ENCODE measurements around the gene PRPF38B. TPM values are rescaled to one million over a fixed set of nuclear protein-coding genes. Genes with fewer than 3 reads are reported as not detected.

The PRPF38B gene
- total and polyA plus RNA-seq, 10 donors: 28.7 to 84.8 (median 55.8) TPM

DNA sequence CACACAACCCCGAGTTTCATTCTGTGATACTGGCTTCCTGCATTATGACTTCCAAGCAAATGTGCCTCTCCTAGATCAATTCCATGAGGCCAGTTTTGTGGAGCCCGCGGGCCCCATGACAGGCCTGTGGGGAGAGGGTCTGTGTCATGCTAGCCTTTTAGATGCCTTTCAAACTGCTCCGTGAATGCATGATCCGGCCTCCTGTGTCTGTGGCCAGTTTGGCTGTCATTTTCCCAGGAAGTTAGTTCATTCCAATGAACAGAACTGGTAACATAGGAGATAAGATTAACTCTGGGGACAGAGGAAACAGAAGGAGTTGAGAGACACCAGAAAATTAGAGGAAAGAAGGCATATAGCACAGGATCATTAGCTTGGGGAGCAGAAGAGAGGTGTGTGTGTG, 23.8 kb downstream of the PRPF38B start:
- no peak for TF ChIP-seq POLR2AphosphoS5 (IDR thresholded peaks at IDR 0.05)
- no peak for TF ChIP-seq POLR2A (IDR thresholded peaks at IDR 0.05)
- no peak for TF ChIP-seq CTCF (IDR thresholded peaks at IDR 0.05 in 8 of 11, conservative IDR thresholded peaks at IDR 0.05 in 3 of 11)
- intact Hi-C loops (cut with DNase I; ENCODE audit: low total_unique reads): no loop called here
- whole genome bisulfite sequencing, 5 donors: 85 to 93% (median 92%) methylated on average over 5 of the region's 5 CpGs
- DNase-seq: no peak
- Histone ChIP-seq H3K4me3 (no peak overlapping the region), H3K27me3 (replicated peaks in 1 of 7) (no peaks in the 10 kb centered on the region), H3K4me1 (no peaks in the 10 kb centered on the region), H3K36me3 (no peaks in the 10 kb centered on the region), H3K27ac (no peak overlapping the region), H3K9me3 (no peaks in the 10 kb centered on the region)

DNA sequence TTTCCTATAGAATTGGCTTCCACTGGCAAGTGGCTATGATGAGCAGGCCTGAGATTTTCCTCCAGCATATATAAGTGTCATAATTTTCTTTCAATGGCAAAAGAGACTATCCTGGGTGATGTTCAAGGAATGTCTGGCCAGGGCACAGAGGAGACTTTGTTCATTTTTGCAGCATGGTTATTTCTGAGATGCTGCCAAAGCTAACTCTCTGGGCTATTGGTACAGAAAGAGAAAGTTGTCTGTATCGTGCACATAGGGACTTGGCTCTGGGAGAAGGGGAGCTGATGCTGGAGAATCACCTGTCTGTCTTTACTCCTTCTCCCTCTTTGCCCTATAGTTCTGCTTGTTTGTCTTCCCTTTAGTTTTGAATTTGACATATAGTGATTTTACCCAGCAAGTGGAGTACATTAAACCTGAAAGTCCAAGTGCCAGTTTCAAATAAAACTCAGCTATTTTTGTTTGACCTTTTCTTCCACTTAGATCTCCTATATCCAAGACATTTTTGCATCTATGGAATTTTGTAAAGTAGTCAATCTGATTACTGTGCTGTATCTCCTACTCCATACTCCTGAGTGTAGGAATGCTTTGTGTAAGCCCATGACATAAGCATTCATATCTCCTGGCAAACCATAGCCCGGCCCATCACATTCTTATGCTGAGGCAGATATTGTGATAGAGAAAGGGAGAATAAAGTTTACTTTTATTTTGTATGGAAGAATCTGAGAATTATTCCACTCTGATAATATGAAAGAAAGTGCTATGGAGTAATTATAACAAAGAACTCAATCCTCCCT, 24.5 kb downstream of the PRPF38B start:
- intact Hi-C loops (cut with DNase I; ENCODE audit: low total_unique reads): no loop called here
- 85 to 97% (median 93%) methylated on average over 2 of the region's 2 CpGs for WGBS, 5 donors

GRCh38 chr1:108717774-108718316, 25.7 kb downstream of the PRPF38B start:
- WGBS, 5 donors: 84 to 93% (median 91%) methylated on average over 9 of the region's 9 CpGs
- TF ChIP-seq POLR2A (IDR thresholded peaks at IDR 0.05): no peak
- no peak for TF ChIP-seq POLR2AphosphoS5 (IDR thresholded peaks at IDR 0.05)
- TF ChIP-seq CTCF (IDR thresholded peaks at IDR 0.05 in 8 of 11, conservative IDR thresholded peaks at IDR 0.05 in 3 of 11): no peak

More for the DNA sequence above, 24.5 kb downstream of the PRPF38B start:
- H3K27ac ChIP-seq: no peak overlapping the region
- TF ChIP-seq CTCF (IDR thresholded peaks at IDR 0.05 in 8 of 11, conservative IDR thresholded peaks at IDR 0.05 in 3 of 11) (no peak), POLR2A (IDR thresholded peaks at IDR 0.05) (no peak), POLR2AphosphoS5 (IDR thresholded peaks at IDR 0.05) (no peak)
- no peaks in the 10 kb centered on the region for H3K27me3 ChIP-seq (replicated peaks in 1 of 7)
- DNase-seq: no peak
- no peaks in the 10 kb centered on the region for H3K36me3 ChIP-seq
- H3K4me3 ChIP-seq: no peak overlapping the region
- H3K9me3 ChIP-seq: no peaks in the 10 kb centered on the region
- no peaks in the 10 kb centered on the region for H3K4me1 ChIP-seq

GRCh38 chr1:108718927-108719655, 27.0 kb downstream of the PRPF38B start:
- no peak overlapping the region for H3K4me3 ChIP-seq
- intact Hi-C loops (cut with DNase I; ENCODE audit: low total_unique reads): no loop called here
- no peak overlapping the region for H3K27ac ChIP-seq
- no peak for TF ChIP-seq POLR2A (IDR thresholded peaks at IDR 0.05)
- no peak for TF ChIP-seq CTCF (IDR thresholded peaks at IDR 0.05 in 8 of 11, conservative IDR thresholded peaks at IDR 0.05 in 3 of 11)
- TF ChIP-seq POLR2AphosphoS5 (IDR thresholded peaks at IDR 0.05): no peak
- no peaks in the 10 kb centered on the region for H3K9me3 ChIP-seq
- no peaks in the 10 kb centered on the region for H3K36me3 ChIP-seq
- no peaks in the 10 kb centered on the region for H3K4me1 ChIP-seq
- H3K27me3 ChIP-seq (replicated peaks in 1 of 7): no peaks in the 10 kb centered on the region
- no peak for DNase-seq
- 54 to 78% (median 66%) methylated on average over 6 of the region's 6 CpGs for WGBS, 5 donors

More at GRCh38 chr1:108717774-108718316, 25.7 kb downstream of the PRPF38B start:
- Histone ChIP-seq H3K4me3 (no peak overlapping the region), H3K27ac (no peak overlapping the region), H3K9me3 (no peaks in the 10 kb centered on the region), H3K36me3 (no peaks in the 10 kb centered on the region), H3K4me1 (no peaks in the 10 kb centered on the region), H3K27me3 (replicated peaks in 1 of 7) (no peaks in the 10 kb centered on the region)
- no peak for DNase-seq
- intact Hi-C loops (cut with DNase I; ENCODE audit: low total_unique reads): no loop called here
